BJ (cell line): ENCODE measurements around the gene DTNB. TPM values are rescaled to one million over a fixed set of nuclear protein-coding genes. Genes with fewer than 3 reads are reported as not detected.

ENCODE experiments used
- CTCF ChIA-PET: fragments of 350-600 bp; formaldehyde crosslinking; extraction: SDS; loops from one replicate; lab custom pipeline; 2021; ENCODE audit warnings: antibody characterized with exemption, inconsistent platforms; lab: Yijun Ruan, JAX
- POLR2A ChIA-PET: fragments of 300-600 bp; sonication (Branson Sonifier 250); formaldehyde crosslinking; extraction: SDS; loops from one replicate; lab custom pipeline; 2021; ENCODE audit warnings: antibody characterized with exemption; lab: Charles Lee
- DNase-seq: peaks from one replicate; pipeline ENCODE4 v3.0.0-alpha.2; 2011; ENCODE audit warnings: low read depth
- H3K27me3 ChIP-seq: 2 replicates; pipeline ENCODE4 v1.6.0; 2011; ENCODE audit warnings: low read length; ENCODE audit not compliant: control insufficient read depth, insufficient read depth
- H3K36me3 ChIP-seq: 2 replicates; pipeline ENCODE4 v1.5.1; 2011; ENCODE audit warnings: low read length; ENCODE audit not compliant: control insufficient read depth, insufficient read depth
- H3K4me3 ChIP-seq: 2 replicates; pipeline ENCODE4 v1.5.1; 2011; ENCODE audit warnings: low read depth, mild to moderate bottlenecking, control low read depth, low read length
- polyA plus RNA-seq: library from polyadenylated mRNA; depleted of rRNA; stranded (reverse); fragments of >200 nt; gene quantifications from 2 replicates; pipeline ENCODE4 v1.2.3, GENCODE V29; 2011
- TF ChIP-seq, protein P1 (sequence below): IDR thresholded peaks from 2 replicates; pipeline ENCODE4 v1.5.1; 2011; ENCODE audit warnings: low read depth, mild to moderate bottlenecking, control low read depth, inconsistent platforms, low read length, moderate library complexity; ENCODE audit not compliant: insufficient read depth

DTNB gene
- polyA plus RNA-seq, 1 experiment, result 7.7 TPM

GRCh38 chr2:25482341-25482740, 191.0 kb downstream of the DTNB start:
- ChIA-PET POLR2A (no interaction called here), CTCF (no interaction called here)
- no peaks in the 10 kb centered on the region for H3K27me3 ChIP-seq
- TF ChIP-seq, protein P1, sequence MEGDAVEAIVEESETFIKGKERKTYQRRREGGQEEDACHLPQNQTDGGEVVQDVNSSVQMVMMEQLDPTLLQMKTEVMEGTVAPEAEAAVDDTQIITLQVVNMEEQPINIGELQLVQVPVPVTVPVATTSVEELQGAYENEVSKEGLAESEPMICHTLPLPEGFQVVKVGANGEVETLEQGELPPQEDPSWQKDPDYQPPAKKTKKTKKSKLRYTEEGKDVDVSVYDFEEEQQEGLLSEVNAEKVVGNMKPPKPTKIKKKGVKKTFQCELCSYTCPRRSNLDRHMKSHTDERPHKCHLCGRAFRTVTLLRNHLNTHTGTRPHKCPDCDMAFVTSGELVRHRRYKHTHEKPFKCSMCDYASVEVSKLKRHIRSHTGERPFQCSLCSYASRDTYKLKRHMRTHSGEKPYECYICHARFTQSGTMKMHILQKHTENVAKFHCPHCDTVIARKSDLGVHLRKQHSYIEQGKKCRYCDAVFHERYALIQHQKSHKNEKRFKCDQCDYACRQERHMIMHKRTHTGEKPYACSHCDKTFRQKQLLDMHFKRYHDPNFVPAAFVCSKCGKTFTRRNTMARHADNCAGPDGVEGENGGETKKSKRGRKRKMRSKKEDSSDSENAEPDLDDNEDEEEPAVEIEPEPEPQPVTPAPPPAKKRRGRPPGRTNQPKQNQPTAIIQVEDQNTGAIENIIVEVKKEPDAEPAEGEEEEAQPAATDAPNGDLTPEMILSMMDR, result no peak
- no peak overlapping the region for H3K4me3 ChIP-seq
- DNase-seq, result no peak
- no peaks in the 10 kb centered on the region for H3K36me3 ChIP-seq

DNA sequence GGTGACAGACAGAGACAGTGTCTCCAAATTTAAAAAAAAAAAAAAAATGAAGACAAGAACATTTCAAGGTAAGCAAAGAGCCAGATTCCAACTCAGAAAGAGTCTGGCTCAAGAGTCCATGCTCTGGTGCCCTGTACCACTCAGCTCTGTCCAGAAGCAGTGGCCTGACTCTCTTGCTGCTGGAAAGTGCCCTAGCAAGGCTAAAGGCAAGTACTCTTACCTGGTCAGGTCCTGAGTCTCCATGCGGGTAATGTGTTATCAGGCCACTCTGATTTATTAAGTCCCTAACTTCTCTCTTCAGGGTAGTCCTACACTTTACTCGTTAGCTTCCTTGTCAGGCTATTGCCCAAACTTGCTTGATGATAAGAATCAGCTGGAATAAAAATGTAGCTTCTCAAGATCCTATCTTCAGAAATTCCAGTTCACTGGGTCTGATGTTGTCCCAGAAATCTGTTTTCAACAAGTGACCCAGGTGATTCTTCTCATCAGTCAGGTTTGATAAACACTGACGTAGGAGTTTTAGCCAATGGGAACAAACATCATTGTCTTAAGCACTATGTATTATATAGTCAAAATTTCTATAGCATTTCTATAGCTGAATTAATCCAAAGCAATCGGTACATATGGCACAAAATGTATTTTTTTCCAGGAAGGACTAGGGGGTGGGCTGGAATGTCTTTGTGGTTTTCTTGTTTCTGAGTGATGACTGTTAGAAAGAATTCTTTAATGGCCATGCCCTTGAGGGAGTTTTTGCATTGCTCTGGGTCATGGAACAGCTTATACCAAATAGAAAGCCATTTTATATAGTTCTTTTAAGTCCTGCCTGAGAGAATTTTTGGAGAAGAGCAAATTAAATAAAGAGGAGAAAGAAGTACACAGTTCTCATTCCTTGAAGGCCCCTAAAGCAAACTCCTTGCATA, 191.7 kb downstream of the DTNB start:
- no peak for DNase-seq
- ChIA-PET CTCF (interaction anchor here (0.6 kb wide), 1 partner anchor 109 kb away, joined by 3 read pairs; no protein-coding TSS in a partner anchor), POLR2A (no interaction called here)
- Histone ChIP-seq H3K36me3 (no peaks in the 10 kb centered on the region), H3K27me3 (no peaks in the 10 kb centered on the region), H3K4me3 (no peak overlapping the region)
- TF ChIP-seq, protein P1, result no peak

DNA sequence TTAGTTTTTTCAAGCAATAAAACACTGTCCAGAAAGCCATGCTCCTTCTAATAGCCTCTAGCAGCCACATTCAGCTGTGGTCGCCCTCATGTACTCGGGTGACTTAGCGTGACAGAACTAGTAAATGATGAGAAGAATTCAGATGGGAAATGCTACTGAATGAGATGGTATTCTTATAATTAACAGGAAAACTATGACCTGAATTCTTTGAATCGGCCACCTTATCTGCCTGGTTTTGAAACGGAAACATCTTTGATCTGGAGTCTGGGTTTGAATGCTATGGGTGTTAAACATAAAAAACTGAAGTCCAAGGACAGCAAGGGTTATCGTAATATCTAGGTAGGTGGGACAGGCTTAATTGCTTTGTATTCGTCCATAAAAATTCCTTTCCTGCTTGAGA, 192.8 kb downstream of the DTNB start:
- DNase-seq, result no peak
- TF ChIP-seq, protein P1, result no peak
- H3K27me3 ChIP-seq, result no peaks in the 10 kb centered on the region
- ChIA-PET POLR2A (no interaction called here), CTCF (interaction anchor here (0.6 kb wide), 1 partner anchor 352 kb away, joined by 4 read pairs; no protein-coding TSS in a partner anchor)
- no peaks in the 10 kb centered on the region for H3K36me3 ChIP-seq
- H3K4me3 ChIP-seq, result no peak overlapping the region

GRCh38 chr2:25479761-25480160, 193.6 kb downstream of the DTNB start:
- CTCF ChIA-PET, result no interaction called here
- POLR2A ChIA-PET, result no interaction called here
- H3K36me3 ChIP-seq, result no peaks in the 10 kb centered on the region
- H3K27me3 ChIP-seq, result no peaks in the 10 kb centered on the region
- no peak overlapping the region for H3K4me3 ChIP-seq
- TF ChIP-seq, protein P1, result no peak
- DNase-seq, result no peak

GRCh38 chr2:25478736-25479135, 194.6 kb downstream of the DTNB start:
- Histone ChIP-seq H3K36me3 (no peaks in the 10 kb centered on the region), H3K4me3 (no peak overlapping the region), H3K27me3 (no peaks in the 10 kb centered on the region)
- CTCF ChIA-PET, result interaction anchor here (1.2 kb wide), 2 partner anchors 9 to 14 kb away, joined by 3 to 7 read pairs; no protein-coding TSS in a partner anchor
- POLR2A ChIA-PET, result interaction anchor here (0.6 kb wide), 1 partner anchor 114 kb away, joined by 3 read pairs; no protein-coding TSS in a partner anchor
- DNase-seq, result no peak
- TF ChIP-seq, protein P1, result no peak
